HG02973 (cell line): ENCODE data around the gene STN1.

Experiments
- ATAC-seq: cut with Tn5 transposase; IDR thresholded peaks from one replicate; pipeline ENCODE4 v1.9.1; 2021; ENCODE audit warnings: moderate library complexity; ENCODE audit not compliant: unreplicated experiment

Gene STN1

GRCh38 chr10:103930449-103930848, 12.5 kb upstream of the STN1 start:
- ATAC-seq = no peak

GRCh38 chr10:103929381-103929921, 11.5 kb upstream of the STN1 start:
- ATAC-seq = no peak

- no peak for ATAC-seq
Observed at GRCh38 chr10:103928784-103929183, 10.8 kb upstream of the STN1 start.

DNA sequence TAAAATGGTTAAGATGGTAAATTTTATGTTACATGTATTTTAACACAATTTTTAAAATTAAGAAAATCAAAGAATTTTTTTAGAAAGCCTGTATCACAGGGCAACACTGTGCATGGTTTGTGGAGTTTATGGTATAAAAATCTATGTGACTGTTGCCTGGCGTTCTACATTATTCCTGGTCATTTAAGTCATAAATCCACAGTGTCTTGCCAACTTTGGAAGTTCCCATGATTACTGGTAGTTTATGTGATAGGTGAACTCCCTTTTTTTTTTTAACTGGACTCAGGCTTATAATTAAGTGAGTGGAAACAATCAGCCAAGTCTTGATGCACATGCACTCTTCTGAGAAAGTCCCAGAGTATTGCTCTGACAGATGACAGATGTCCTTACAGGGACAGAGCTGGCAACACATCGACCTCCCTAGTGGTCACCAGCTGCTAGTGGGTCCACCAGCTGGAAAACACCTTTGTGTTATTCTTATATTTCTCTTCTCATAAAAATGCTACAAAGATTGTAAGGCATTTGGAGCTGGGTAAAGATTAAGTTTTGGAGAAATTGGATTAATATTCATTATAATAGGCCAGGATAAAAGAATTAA, 8.8 kb upstream of the STN1 start:
- ATAC-seq = no peak

DNA sequence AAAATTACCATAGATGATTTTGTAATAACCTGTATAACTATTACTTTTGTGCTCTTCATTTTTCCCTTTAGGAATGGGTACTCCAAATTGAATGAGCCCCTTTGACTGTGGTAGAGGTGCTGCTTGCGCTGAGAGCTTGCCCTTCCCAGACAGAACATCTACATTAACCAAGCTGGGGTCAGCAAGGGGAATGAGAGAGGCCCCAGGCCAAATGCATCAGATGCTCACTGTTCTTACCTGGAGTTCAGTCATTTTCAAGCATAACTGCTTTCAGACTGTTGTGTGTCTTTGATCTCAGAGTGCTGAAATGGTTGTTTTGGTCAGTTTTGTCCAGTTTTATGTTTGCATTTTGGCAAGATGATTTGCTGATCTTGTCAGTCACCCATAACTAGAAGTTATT, 7.6 kb upstream of the STN1 start:
- no peak for ATAC-seq

DNA sequence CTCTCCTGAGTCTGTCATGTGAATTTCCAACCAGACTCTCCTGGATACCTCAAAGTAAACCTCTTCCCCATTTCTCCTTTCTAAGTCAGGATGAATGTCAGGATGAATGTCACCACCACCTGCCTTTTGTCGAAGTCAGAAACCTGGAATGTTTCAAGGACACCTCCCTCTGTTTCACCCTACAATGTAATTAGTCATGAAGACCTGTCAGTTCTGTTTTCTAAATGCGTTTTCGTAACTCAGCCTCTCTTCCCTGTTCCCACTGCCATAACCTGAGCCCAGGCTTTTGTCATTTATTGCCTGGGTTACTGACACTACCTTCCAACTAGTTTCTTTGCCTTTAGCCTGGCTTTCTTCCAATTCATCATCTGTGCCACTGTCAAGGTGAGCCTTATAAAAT, 5.5 kb upstream of the STN1 start:
- no peak for ATAC-seq

DNA sequence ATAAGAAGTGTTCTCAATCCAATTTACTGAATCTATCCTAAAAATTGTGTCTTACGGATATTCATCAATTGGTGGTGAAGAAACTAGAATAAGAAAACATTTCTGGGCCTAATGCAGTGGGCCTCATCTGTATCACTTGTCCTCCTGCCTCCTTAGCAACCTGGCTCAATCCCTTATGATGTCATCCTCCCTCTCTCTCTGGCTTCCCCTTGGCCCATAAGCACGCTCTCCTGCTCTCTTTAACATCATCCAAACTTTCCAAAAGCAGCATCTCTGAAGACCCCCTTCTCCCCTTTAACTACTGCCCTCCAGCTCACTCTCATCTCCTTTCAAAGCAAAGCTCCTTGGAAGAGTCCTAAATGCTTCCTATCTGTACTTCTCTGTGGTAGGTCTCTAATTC, 4.7 kb upstream of the STN1 start:
- no peak for ATAC-seq

DNA sequence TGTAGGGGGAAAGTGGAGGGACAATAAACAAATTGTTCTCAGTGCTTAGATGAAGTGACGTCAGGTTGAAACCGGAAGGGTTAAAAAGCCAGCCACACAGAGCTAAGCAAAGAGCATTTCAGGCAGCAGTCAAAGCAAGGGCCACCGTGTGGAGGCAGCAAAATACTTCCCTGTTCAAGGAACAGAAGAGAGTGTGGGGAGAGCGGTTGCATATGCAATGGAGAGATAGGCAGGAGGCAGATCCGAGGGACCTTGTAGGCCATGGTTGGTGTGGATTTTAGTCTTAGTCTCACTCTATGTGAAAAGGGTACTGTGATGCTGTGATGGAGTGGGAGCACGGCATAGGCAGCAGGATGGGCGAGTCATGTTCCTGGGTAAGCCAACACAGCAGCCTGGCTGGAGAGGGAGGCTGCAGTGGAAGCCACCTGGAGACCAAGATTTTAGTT, 3.8 kb upstream of the STN1 start:
- no peak for ATAC-seq

- ATAC-seq = no peak
Observed at GRCh38 chr10:103921248-103921647, 3.3 kb upstream of the STN1 start.

DNA sequence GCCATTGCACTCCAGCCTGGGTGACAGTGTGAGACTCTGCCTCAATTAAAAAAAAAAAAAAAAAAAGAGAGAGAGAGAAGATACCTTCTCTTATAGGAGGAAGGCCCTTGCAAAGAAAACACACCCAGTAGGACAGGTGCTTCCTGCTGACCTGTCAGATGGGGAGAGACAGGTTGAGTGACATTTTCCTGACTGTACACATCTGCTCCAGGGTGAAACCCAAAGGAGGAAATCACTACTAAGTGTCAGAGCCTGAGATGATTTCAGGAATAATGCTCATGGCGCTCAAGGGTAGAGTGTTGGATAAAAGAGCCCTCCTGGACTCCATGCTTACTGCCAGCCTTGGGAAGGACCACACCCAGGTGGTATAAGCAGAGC, 1.7 kb upstream of the STN1 start:
- no peak for ATAC-seq

DNA sequence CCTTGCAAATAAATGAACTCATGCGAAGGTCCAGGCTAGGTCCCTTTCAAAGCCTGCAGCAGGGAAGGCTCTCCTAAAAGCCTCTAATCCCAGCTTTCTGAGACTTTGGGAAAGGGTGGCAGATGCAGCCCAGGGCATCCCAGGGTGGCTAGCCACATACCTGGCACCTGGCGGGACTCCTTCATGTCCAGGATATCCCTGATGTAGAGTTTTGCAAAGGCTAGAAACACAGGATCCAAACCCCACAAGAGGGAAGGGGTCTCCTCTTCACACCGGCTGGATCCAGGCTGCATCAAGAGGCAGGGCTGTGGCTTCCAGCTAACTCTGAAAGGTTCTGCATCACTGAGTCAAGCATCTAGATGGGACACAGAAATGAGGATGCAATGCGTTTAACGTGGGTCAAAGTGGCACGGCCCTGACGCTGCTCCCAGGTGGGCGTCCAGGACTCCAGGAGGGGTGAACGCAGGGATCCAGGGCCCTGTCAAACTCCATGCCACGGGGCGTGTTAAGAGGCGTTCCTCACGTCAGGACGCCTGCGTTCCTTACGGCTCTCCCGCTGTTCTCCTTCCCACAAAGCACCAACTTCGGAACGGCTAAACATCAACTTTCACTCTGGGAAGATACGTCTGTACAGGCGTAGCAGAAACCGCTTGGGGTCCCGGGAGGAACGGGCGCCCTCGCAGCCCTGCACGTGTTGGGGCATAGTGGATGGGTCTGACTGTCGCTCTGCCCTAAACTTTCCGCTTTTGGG, 507 bp downstream of the STN1 start:
- peak; percentile 10 for ATAC-seq

GRCh38 chr10:103916876-103917275, 1.1 kb downstream of the STN1 start:
- ATAC-seq = no peak

DNA sequence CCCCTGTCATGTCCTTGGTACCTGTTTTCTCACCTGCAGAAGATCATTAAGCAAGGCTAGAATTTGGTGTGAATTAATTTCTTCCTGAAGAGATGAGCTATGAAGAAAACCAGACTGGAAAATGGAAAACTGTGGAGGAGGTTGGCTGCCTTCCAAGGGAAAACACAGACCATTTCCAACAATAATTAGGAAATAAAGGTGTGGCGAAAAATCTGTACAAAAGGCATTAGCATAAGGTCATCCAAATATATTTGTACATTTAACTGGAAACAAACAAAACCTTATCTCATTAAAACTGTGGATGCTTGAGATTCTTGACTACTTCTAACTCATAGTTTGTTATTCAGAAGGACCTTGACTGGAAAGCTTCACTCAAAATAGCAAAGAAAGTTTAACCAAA, 1.7 kb downstream of the STN1 start:
- ATAC-seq = no peak

- no peak for ATAC-seq
Observed at GRCh38 chr10:103915796-103916195, 2.2 kb downstream of the STN1 start.

- ATAC-seq = no peak
Observed at GRCh38 chr10:103912759-103913158, 5.2 kb downstream of the STN1 start.

DNA sequence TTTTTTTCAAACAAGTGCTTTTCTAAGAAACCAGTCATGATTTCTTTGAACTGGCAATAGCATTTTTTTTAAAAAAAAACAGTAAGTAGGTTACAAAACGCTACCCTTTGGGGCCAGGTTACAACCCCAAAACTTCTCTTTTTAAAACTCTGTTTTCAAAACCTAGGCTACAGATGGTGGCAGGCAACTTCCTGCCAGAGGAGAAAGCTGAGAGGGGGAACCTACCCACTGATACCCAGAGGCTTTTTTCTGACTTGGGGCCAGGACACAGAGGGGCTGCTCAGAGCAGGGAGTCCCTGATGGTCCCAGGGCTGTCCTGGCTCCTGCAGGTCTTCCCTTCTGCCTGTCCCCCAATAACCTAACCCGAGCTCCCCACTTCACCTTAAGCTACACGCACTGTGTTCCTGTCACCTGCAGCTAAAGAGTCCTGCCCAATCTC, 6.9 kb downstream of the STN1 start:
- no peak for ATAC-seq

DNA sequence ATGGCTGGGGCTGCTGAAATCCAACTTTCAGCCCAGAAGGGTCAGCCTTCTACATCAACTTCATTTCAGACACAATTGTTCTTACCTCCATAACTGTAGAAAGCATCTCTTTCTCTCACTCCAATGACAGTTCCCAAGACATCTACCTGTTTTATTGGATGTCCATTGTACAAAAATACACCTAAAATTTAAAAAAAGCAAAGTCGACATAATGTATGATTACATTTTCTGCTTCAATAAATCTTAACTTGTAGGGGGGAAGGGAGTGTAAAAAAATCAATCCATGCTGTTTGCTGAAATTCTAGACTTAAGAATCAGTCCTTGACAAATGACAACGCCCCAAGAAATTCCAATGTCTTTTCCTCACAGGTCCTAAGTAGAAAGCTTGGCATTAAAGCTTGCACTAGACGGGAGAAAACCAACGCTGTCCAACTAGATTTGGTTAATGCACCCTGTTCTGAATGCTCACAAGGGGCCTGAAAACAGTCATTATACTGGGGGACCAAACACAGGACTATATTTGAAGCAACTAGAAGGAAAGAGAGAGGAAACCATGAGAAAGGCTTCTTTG, 7.5 kb downstream of the STN1 start:
- ATAC-seq = no peak

DNA sequence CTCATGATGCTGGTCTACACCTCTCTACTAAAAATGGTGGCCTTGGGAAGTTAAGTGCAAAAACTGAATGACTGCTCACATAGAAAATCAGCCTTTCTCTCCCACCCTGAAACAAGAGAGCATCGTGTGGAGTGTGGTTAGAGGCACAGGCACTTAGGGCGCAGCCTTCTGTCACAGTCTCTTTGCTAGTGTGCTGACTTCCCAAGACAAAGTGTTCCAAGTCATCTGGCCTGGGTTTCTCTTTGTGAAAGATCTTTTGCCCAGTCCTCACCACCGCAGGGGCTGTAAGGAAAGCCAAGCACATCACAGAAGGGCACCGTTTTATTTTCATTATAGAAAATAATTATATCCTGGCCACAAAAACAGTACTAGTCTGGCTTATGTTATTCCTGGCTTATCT, 12.5 kb downstream of the STN1 start:
- no peak for ATAC-seq

GRCh38 chr10:103901299-103901698, 16.7 kb downstream of the STN1 start:
- ATAC-seq = no peak

- ATAC-seq = no peak
Observed at GRCh38 chr10:103899312-103899711, 18.7 kb downstream of the STN1 start.

GRCh38 chr10:103897241-103897774, 20.7 kb downstream of the STN1 start:
- ATAC-seq = no peak

GRCh38 chr10:103896225-103896624, 21.8 kb downstream of the STN1 start:
- ATAC-seq = no peak
